ENCODE results near the gene CCDC85A. TPM values are rescaled to one million over a fixed set of nuclear protein-coding genes. Genes with fewer than 3 reads are reported as not detected.

CCDC85A gene
- total and polyA plus RNA-seq, 12 donors: 0.13 to 1.1 (median 0.65) TPM; not detected in 1

DNA sequence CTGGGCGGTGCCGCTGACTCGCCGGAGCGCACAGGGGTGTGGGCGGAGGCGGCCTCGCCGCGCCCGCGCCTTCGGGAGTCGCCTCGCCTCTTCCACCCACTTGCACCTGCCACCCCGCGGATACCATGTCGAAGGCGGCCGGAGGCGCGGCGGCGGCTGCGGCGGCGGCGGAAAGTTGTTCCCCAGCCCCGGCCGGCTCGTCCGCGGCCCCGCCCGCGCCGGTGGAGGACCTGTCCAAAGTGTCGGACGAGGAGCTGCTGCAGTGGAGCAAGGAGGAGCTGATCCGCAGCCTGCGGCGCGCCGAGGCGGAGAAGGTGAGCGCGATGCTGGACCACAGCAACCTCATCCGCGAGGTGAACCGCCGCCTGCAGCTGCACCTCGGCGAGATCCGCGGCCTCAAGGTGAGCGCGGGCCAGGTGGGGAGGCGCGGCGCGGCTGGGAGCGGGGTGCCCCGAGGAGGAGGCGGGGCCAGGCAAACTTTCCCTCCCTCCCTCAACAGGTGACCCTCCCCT, 766 bp downstream of the CCDC85A start:
- WGBS, 4 donors: 0 to 1% (median 0%) methylated on average over 16 to 64 of the region's 64 CpGs; no CpG with 5 or more reads in 1 of the 4 donors
- peaks cover 5 to 16% of the 10 kb centered on the region in 2 donors for H3K4me1 ChIP-seq (replicated peaks in 1 of 2)
- peaks cover 17% of the 10 kb centered on the region for H3K27me3 ChIP-seq
- intact Hi-C loops (cut with DNase I): loop anchor here in 1 of 2 donors (5.0 kb wide), 2 partner anchors 563 to 1328 kb away; no protein-coding TSS in a partner anchor
- DNase-seq: peak in 1 of 7 donors; percentile 17
- H3K36me3 ChIP-seq (replicated peaks in 1 of 2): no peaks in the 10 kb centered on the region
- H3K4me3 ChIP-seq: peak overlapping the region in 2 of 4 donors; percentile 50 to 67
- H3K27ac ChIP-seq: no peak overlapping the region
- TF ChIP-seq, protein P1, sequence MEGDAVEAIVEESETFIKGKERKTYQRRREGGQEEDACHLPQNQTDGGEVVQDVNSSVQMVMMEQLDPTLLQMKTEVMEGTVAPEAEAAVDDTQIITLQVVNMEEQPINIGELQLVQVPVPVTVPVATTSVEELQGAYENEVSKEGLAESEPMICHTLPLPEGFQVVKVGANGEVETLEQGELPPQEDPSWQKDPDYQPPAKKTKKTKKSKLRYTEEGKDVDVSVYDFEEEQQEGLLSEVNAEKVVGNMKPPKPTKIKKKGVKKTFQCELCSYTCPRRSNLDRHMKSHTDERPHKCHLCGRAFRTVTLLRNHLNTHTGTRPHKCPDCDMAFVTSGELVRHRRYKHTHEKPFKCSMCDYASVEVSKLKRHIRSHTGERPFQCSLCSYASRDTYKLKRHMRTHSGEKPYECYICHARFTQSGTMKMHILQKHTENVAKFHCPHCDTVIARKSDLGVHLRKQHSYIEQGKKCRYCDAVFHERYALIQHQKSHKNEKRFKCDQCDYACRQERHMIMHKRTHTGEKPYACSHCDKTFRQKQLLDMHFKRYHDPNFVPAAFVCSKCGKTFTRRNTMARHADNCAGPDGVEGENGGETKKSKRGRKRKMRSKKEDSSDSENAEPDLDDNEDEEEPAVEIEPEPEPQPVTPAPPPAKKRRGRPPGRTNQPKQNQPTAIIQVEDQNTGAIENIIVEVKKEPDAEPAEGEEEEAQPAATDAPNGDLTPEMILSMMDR (IDR thresholded peaks at IDR 0.05): no peak
- TF ChIP-seq POLR2A (IDR thresholded peaks at IDR 0.05): no peak
- H3K9me3 ChIP-seq (replicated peaks in 1 of 3): no peaks in the 10 kb centered on the region

DNA sequence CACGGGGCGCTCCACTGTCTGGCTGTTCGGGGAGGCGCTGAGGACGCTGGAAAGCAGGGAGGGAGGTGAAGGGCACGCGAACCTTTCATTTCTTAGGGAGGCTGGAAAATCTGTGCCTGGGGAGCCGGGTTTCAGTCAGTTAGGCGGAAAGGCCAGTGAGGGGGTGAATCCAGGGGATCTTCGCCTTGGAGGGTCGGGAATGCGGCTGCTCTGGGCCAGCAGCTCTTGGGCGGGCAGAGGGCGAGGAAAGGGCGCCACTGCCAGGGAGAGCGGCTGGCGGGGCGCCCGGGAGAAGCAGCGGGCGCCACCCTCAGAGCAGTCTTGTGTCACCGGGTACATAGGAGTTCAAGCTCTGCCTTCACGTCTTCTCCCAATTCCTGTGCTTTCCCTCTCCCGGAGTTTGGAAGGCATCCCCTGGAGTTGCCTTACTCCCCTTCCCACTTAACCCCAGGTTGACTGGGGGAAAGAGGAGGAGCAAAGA, 1.4 kb downstream of the CCDC85A start:
- TF ChIP-seq POLR2A (IDR thresholded peaks at IDR 0.05): no peak
- TF ChIP-seq, protein P1 (IDR thresholded peaks at IDR 0.05): no peak
- no peaks in the 10 kb centered on the region for H3K9me3 ChIP-seq (replicated peaks in 1 of 3)
- peak overlapping the region in 1 of 5 donors; percentile 30 for H3K27ac ChIP-seq
- H3K27me3 ChIP-seq: peaks cover 17% of the 10 kb centered on the region
- no peaks in the 10 kb centered on the region for H3K36me3 ChIP-seq (replicated peaks in 1 of 2)
- WGBS, 4 donors: 1 to 2% (median 1%) methylated on average over 10 to 24 of the region's 24 CpGs
- peaks cover 5 to 16% of the 10 kb centered on the region in 2 donors for H3K4me1 ChIP-seq (replicated peaks in 1 of 2)
- peak in 5 of 7 donors; percentile 24 to 41 (median 27) for DNase-seq
- H3K4me3 ChIP-seq: peak overlapping the region in 2 of 4 donors; percentile 50 to 67
- intact Hi-C loops (cut with DNase I): loop anchor here in 1 of 2 donors (5.0 kb wide), 1 partner anchor 1327 kb away; no protein-coding TSS in a partner anchor

GRCh38 chr2:56185582-56186046, 1.8 kb downstream of the CCDC85A start:
- no peaks in the 10 kb centered on the region for H3K36me3 ChIP-seq (replicated peaks in 1 of 2)
- peak overlapping the region in 2 of 5 donors; percentile 40 to 41 for H3K27ac ChIP-seq
- H3K9me3 ChIP-seq (replicated peaks in 1 of 3): no peaks in the 10 kb centered on the region
- H3K27me3 ChIP-seq: peaks cover 17% of the 10 kb centered on the region
- H3K4me1 ChIP-seq (replicated peaks in 1 of 2): peaks cover 5 to 16% of the 10 kb centered on the region in 2 donors
- WGBS, 4 donors: 1 to 12% (median 4%) methylated on average over 10 to 11 of the region's 11 CpGs
- TF ChIP-seq, protein P1 (IDR thresholded peaks at IDR 0.05): peak in 4 of 6 experiments; percentile 11 to 25 (median 19)
- no peak for TF ChIP-seq POLR2A (IDR thresholded peaks at IDR 0.05)
- peak in 5 of 7 donors; percentile 23 to 60 (median 31) for DNase-seq
- H3K4me3 ChIP-seq: peak overlapping the region in 1 of 4 donors; percentile 67
- intact Hi-C loops (cut with DNase I): loop anchor here in 1 of 2 donors (5.0 kb wide), 1 partner anchor 1327 kb away; no protein-coding TSS in a partner anchor

- H3K27me3 ChIP-seq: peaks cover 10% of the 10 kb centered on the region
- no peaks in the 10 kb centered on the region for H3K36me3 ChIP-seq (replicated peaks in 1 of 2)
- intact Hi-C loops (cut with DNase I): no loop called here
- H3K4me1 ChIP-seq (replicated peaks in 1 of 2): no peaks in the 10 kb centered on the region
- no peak for DNase-seq
- no peak overlapping the region for H3K27ac ChIP-seq
- no peaks in the 10 kb centered on the region for H3K9me3 ChIP-seq (replicated peaks in 1 of 3)
- no peak overlapping the region for H3K4me3 ChIP-seq
- TF ChIP-seq POLR2A (IDR thresholded peaks at IDR 0.05): no peak
- TF ChIP-seq, protein P1 (IDR thresholded peaks at IDR 0.05): peak in 3 of 6 experiments; percentile 23 to 30 (median 25)
Observed at GRCh38 chr2:56191617-56192016, 7.8 kb downstream of the CCDC85A start.
